ENCODE data around the gene PTGFRN.
"Not testable (repeated sequence)": the region's sequence is repeated elsewhere in the genome, so short reads cannot be mapped to it uniquely, and the experiment has no call there.

PTGFRN gene

GRCh38 chr1:116909512-116910378, at the start of gene PTGFRN:
Gene PTGFRN (plus strand): TSS chr1:116909916. CDS start chr1:116910204, 288 bp downstream.
- peak within 1 kb of the TSS; percentile 93 for H3K9ac ChIP-seq (ENCODE audit: low read length)
- peaks cover 34% of the 10 kb centered on the region for H3K4me1 ChIP-seq (ENCODE audit: control insufficient read depth, insufficient read depth, low read length)

GRCh38 chr1:116860167-116860566, 49.5 kb upstream of the PTGFRN start:
- Histone ChIP-seq H3K4me1 (ENCODE audit: control insufficient read depth, insufficient read depth, low read length) (peaks cover 30% of the 10 kb centered on the region), H3K9ac (ENCODE audit: low read length) (peak overlapping the region; percentile 63), H3K9me3 (ENCODE audit: control insufficient read depth, insufficient read depth, low read depth, low read length) (peaks cover 12% of the 10 kb centered on the region; the same call in 1 of the 2 replicates), H3K27ac (ENCODE audit: low read depth, low read length) (peak overlapping the region; percentile 48; the same call in 1 of the 2 replicates)
- not testable (repeated sequence) for H3K4me3 ChIP-seq (ENCODE audit: low read depth, low read length); H3K36me3 ChIP-seq (ENCODE audit: control insufficient read depth, insufficient read depth, low read length); H3K27me3 ChIP-seq (ENCODE audit: control insufficient read depth, insufficient read depth, low read length)

More at GRCh38 chr1:116909512-116910378, at the start of gene PTGFRN:
- no peaks in the 10 kb centered on the region for H3K9me3 ChIP-seq (ENCODE audit: control insufficient read depth, insufficient read depth, low read depth, low read length)
- H3K4me3 ChIP-seq (ENCODE audit: low read depth, low read length), result peak within 1 kb of the TSS; percentile 84
- peak within 1 kb of the TSS; percentile 66; the same call in 1 of the 2 replicates for H3K27ac ChIP-seq (ENCODE audit: low read depth, low read length)
- no peaks in the 10 kb centered on the region for H3K36me3 ChIP-seq (ENCODE audit: control insufficient read depth, insufficient read depth, low read length)
- no peaks in the 10 kb centered on the region for H3K27me3 ChIP-seq (ENCODE audit: control insufficient read depth, insufficient read depth, low read length)

GRCh38 chr1:116861137-116861536, 48.6 kb upstream of the PTGFRN start:
- Histone ChIP-seq H3K36me3 (ENCODE audit: control insufficient read depth, insufficient read depth, low read length) (no peaks in the 10 kb centered on the region), H3K27ac (ENCODE audit: low read depth, low read length) (peak overlapping the region; percentile 44; the same call in 1 of the 2 replicates), H3K4me1 (ENCODE audit: control insufficient read depth, insufficient read depth, low read length) (peaks cover 20% of the 10 kb centered on the region), H3K9ac (ENCODE audit: low read length) (peak overlapping the region; percentile 10), H3K4me3 (ENCODE audit: low read depth, low read length) (no peak overlapping the region), H3K27me3 (ENCODE audit: control insufficient read depth, insufficient read depth, low read length) (no peaks in the 10 kb centered on the region), H3K9me3 (ENCODE audit: control insufficient read depth, insufficient read depth, low read depth, low read length) (peaks cover 17% of the 10 kb centered on the region; the same call in 1 of the 2 replicates)

GRCh38 chr1:116863031-116863430, 46.7 kb upstream of the PTGFRN start:
- not testable (repeated sequence) for H3K27me3 ChIP-seq (ENCODE audit: control insufficient read depth, insufficient read depth, low read length); H3K36me3 ChIP-seq (ENCODE audit: control insufficient read depth, insufficient read depth, low read length); H3K9ac ChIP-seq (ENCODE audit: low read length); H3K27ac ChIP-seq (ENCODE audit: low read depth, low read length); H3K4me3 ChIP-seq (ENCODE audit: low read depth, low read length)
- Histone ChIP-seq H3K9me3 (ENCODE audit: control insufficient read depth, insufficient read depth, low read depth, low read length) (peaks cover 26% of the 10 kb centered on the region; the same call in 1 of the 2 replicates), H3K4me1 (ENCODE audit: control insufficient read depth, insufficient read depth, low read length) (peaks cover 17% of the 10 kb centered on the region)

- not testable (repeated sequence) for H3K4me1 ChIP-seq (ENCODE audit: control insufficient read depth, insufficient read depth, low read length); H3K27me3 ChIP-seq (ENCODE audit: control insufficient read depth, insufficient read depth, low read length); H3K4me3 ChIP-seq (ENCODE audit: low read depth, low read length); H3K9ac ChIP-seq (ENCODE audit: low read length); H3K27ac ChIP-seq (ENCODE audit: low read depth, low read length); H3K36me3 ChIP-seq (ENCODE audit: control insufficient read depth, insufficient read depth, low read length)
- H3K9me3 ChIP-seq (ENCODE audit: control insufficient read depth, insufficient read depth, low read depth, low read length), result peaks cover 31% of the 10 kb centered on the region; the same call in 1 of the 2 replicates
Measured at GRCh38 chr1:116866478-116866877, 43.2 kb upstream of the PTGFRN start.

- Histone ChIP-seq H3K9me3 (ENCODE audit: control insufficient read depth, insufficient read depth, low read depth, low read length) (peaks cover 28% of the 10 kb centered on the region; the same call in 1 of the 2 replicates), H3K9ac (ENCODE audit: low read length) (no peak overlapping the region), H3K36me3 (ENCODE audit: control insufficient read depth, insufficient read depth, low read length) (no peaks in the 10 kb centered on the region), H3K4me3 (ENCODE audit: low read depth, low read length) (no peak overlapping the region), H3K27me3 (ENCODE audit: control insufficient read depth, insufficient read depth, low read length) (no peaks in the 10 kb centered on the region), H3K27ac (ENCODE audit: low read depth, low read length) (no peak overlapping the region), H3K4me1 (ENCODE audit: control insufficient read depth, insufficient read depth, low read length) (no peaks in the 10 kb centered on the region)
Measured at GRCh38 chr1:116868385-116868784, 41.3 kb upstream of the PTGFRN start.

- no peak overlapping the region for H3K27ac ChIP-seq (ENCODE audit: low read depth, low read length)
- H3K4me1 ChIP-seq (ENCODE audit: control insufficient read depth, insufficient read depth, low read length), result no peaks in the 10 kb centered on the region
- H3K4me3 ChIP-seq (ENCODE audit: low read depth, low read length), result no peak overlapping the region
- peaks cover 22% of the 10 kb centered on the region; the same call in 1 of the 2 replicates for H3K9me3 ChIP-seq (ENCODE audit: control insufficient read depth, insufficient read depth, low read depth, low read length)
- no peaks in the 10 kb centered on the region for H3K36me3 ChIP-seq (ENCODE audit: control insufficient read depth, insufficient read depth, low read length)
- no peak overlapping the region for H3K9ac ChIP-seq (ENCODE audit: low read length)
- H3K27me3 ChIP-seq (ENCODE audit: control insufficient read depth, insufficient read depth, low read length), result no peaks in the 10 kb centered on the region
Measured at GRCh38 chr1:116869611-116870010, 40.1 kb upstream of the PTGFRN start.

- Histone ChIP-seq H3K27ac (ENCODE audit: low read depth, low read length) (no peak overlapping the region), H3K27me3 (ENCODE audit: control insufficient read depth, insufficient read depth, low read length) (no peaks in the 10 kb centered on the region), H3K9me3 (ENCODE audit: control insufficient read depth, insufficient read depth, low read depth, low read length) (peaks cover 19% of the 10 kb centered on the region; the same call in 1 of the 2 replicates), H3K9ac (ENCODE audit: low read length) (no peak overlapping the region), H3K36me3 (ENCODE audit: control insufficient read depth, insufficient read depth, low read length) (no peaks in the 10 kb centered on the region), H3K4me3 (ENCODE audit: low read depth, low read length) (no peak overlapping the region), H3K4me1 (ENCODE audit: control insufficient read depth, insufficient read depth, low read length) (peaks cover 2% of the 10 kb centered on the region)
Measured at GRCh38 chr1:116870300-116870699, 39.4 kb upstream of the PTGFRN start.

- Histone ChIP-seq H3K27me3 (ENCODE audit: control insufficient read depth, insufficient read depth, low read length) (no peaks in the 10 kb centered on the region), H3K27ac (ENCODE audit: low read depth, low read length) (no peak overlapping the region), H3K36me3 (ENCODE audit: control insufficient read depth, insufficient read depth, low read length) (no peaks in the 10 kb centered on the region), H3K4me3 (ENCODE audit: low read depth, low read length) (no peak overlapping the region), H3K4me1 (ENCODE audit: control insufficient read depth, insufficient read depth, low read length) (peaks cover 7% of the 10 kb centered on the region), H3K9ac (ENCODE audit: low read length) (no peak overlapping the region), H3K9me3 (ENCODE audit: control insufficient read depth, insufficient read depth, low read depth, low read length) (peaks cover 9% of the 10 kb centered on the region; the same call in 1 of the 2 replicates)
Measured at GRCh38 chr1:116871779-116872146, 38.0 kb upstream of the PTGFRN start.

- no peaks in the 10 kb centered on the region; the same call in 1 of the 2 replicates for H3K9me3 ChIP-seq (ENCODE audit: control insufficient read depth, insufficient read depth, low read depth, low read length)
- no peaks in the 10 kb centered on the region for H3K27me3 ChIP-seq (ENCODE audit: control insufficient read depth, insufficient read depth, low read length)
- no peak overlapping the region for H3K9ac ChIP-seq (ENCODE audit: low read length)
- H3K36me3 ChIP-seq (ENCODE audit: control insufficient read depth, insufficient read depth, low read length), result no peaks in the 10 kb centered on the region
- peaks cover 25% of the 10 kb centered on the region for H3K4me1 ChIP-seq (ENCODE audit: control insufficient read depth, insufficient read depth, low read length)
- no peak overlapping the region for H3K4me3 ChIP-seq (ENCODE audit: low read depth, low read length)
- no peak overlapping the region for H3K27ac ChIP-seq (ENCODE audit: low read depth, low read length)
Measured at GRCh38 chr1:116873680-116874271, 35.9 kb upstream of the PTGFRN start.

- Histone ChIP-seq H3K4me3 (ENCODE audit: low read depth, low read length) (no peak overlapping the region), H3K9ac (ENCODE audit: low read length) (no peak overlapping the region), H3K27ac (ENCODE audit: low read depth, low read length) (no peak overlapping the region), H3K27me3 (ENCODE audit: control insufficient read depth, insufficient read depth, low read length) (no peaks in the 10 kb centered on the region), H3K4me1 (ENCODE audit: control insufficient read depth, insufficient read depth, low read length) (peaks cover 35% of the 10 kb centered on the region), H3K9me3 (ENCODE audit: control insufficient read depth, insufficient read depth, low read depth, low read length) (no peaks in the 10 kb centered on the region), H3K36me3 (ENCODE audit: control insufficient read depth, insufficient read depth, low read length) (no peaks in the 10 kb centered on the region)
Measured at GRCh38 chr1:116874733-116875249, 34.9 kb upstream of the PTGFRN start.

All from HUES6 (cell line).